Jurkat, Clone E6-1 (cell line): ENCODE data around the gene CTH.
"Not testable (repeated sequence)": the region's sequence is repeated elsewhere in the genome, so short reads cannot be mapped to it uniquely, and the experiment has no call there.

Experiments
- DNase-seq: peaks from one replicate; pipeline ENCODE4 v3.0.0-alpha.2; 2011; ENCODE audit warnings: low read depth, low spot score
- H3K4me3 ChIP-seq: 2 replicates; pipeline ENCODE4 v1.5.1; 2011; ENCODE audit warnings: mild to moderate bottlenecking, low read length, control low read depth, moderate library complexity

CTH gene

DNA sequence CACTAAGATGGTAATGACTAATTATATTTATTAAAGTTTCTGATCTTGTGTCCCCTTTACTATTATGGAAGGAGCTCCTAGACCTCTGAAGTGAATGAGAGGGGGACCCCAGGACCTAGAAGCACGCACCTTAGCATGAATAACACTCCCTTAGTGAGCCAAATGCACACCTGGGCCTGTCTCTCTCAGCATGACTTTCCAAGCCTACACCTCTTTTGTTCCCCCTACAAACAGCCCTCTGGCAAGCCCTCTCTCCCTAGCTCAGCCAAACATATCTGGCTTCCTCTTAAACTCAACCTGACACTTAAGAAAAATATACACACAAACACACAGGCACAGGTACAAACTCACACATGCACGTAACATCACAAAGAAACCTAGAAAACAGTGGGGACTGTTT lies 7.3 kb upstream of the CTH start:
- no peak overlapping the region for H3K4me3 ChIP-seq
- no peak for DNase-seq

GRCh38 chr1:70405780-70406416 lies 5.2 kb upstream of the CTH start:
- no peak for DNase-seq
- no peak overlapping the region for H3K4me3 ChIP-seq

DNA sequence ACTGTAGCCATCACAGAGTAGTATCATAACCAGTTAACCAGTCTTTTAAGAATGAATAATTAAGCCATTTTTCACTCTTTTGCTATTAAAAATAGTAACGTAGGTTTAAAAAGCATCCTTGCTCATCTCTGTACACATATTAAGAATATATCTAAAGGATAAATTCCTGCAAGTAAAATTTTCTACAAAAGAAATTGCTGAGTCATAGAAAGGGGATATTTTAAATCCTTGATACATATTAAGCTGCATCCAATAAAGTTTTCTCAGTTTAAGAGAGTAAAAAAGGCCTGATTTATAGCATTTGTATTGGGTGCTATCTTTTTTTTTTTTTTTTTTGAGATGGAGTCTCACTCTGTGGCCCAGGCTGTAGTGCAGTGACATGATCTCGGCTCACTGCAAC lies 1.9 kb upstream of the CTH start:
- no peak overlapping the region for H3K4me3 ChIP-seq

DNA sequence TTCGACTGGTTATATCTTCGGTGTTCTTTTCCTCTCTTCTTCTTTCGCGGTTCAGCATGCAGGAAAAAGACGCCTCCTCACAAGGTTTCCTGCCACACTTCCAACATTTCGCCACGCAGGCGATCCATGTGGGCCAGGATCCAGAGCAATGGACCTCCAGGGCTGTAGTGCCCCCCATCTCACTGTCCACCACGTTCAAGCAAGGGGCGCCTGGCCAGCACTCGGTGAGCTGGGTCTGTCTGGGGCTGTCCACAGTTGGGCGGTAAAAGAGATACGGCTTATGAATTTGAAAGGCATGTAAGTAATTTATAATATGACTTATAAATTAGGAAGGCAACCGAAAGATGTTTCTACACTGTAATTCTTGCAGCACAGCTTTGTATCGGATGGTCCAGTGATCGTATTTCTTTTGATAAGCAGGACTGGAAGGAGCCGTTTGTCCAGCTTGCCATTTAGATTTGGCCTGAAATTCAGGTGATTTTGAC lies 334 bp downstream of the CTH start:
- no peak for DNase-seq
- H3K4me3 ChIP-seq = peak overlapping the region; percentile 86

More for the DNA sequence above, 1.9 kb upstream of the CTH start:
- DNase-seq = no peak

DNA sequence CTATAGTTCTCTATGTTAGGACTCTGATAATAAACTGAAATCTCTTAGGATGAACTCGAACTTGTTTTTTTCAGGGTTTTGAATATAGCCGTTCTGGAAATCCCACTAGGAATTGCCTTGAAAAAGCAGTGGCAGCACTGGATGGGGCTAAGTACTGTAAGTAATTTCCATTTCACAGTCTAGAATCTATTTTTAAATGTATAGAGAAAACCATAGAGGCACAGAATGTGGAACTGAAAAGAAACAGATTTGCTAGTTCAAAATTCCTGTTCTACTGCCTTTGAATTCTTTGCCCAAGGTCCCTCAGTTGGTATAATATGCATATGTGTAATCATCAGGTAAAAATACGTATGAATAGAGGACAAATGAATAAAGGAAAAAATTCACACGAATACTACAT lies 4.8 kb downstream of the CTH start:
- DNase-seq = no peak
- no peak overlapping the region for H3K4me3 ChIP-seq

- DNase-seq, H3K4me3 ChIP-seq: not testable (repeated sequence)
Measured at GRCh38 chr1:70418973-70419734, 8.1 kb downstream of the CTH start.

DNA sequence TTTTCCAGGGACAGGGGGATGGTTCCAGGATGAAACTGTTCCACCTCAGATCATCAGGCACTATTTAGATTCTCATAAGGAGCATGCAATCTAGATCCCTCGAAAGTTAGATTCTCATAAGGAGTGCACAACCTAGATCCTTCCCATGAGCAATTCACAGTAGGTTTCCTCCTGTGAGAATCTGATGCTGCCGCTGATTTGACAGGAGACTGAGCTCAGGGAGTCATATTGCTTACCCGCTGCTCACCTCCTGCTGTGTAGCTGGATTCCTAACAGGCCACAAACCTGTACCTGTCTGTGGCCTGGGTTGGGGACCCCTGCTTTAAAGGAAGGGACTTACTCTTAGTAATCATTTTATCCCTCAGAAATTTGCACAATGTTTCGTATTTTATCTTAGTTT lies 9.3 kb downstream of the CTH start:
- no peak for DNase-seq

DNA sequence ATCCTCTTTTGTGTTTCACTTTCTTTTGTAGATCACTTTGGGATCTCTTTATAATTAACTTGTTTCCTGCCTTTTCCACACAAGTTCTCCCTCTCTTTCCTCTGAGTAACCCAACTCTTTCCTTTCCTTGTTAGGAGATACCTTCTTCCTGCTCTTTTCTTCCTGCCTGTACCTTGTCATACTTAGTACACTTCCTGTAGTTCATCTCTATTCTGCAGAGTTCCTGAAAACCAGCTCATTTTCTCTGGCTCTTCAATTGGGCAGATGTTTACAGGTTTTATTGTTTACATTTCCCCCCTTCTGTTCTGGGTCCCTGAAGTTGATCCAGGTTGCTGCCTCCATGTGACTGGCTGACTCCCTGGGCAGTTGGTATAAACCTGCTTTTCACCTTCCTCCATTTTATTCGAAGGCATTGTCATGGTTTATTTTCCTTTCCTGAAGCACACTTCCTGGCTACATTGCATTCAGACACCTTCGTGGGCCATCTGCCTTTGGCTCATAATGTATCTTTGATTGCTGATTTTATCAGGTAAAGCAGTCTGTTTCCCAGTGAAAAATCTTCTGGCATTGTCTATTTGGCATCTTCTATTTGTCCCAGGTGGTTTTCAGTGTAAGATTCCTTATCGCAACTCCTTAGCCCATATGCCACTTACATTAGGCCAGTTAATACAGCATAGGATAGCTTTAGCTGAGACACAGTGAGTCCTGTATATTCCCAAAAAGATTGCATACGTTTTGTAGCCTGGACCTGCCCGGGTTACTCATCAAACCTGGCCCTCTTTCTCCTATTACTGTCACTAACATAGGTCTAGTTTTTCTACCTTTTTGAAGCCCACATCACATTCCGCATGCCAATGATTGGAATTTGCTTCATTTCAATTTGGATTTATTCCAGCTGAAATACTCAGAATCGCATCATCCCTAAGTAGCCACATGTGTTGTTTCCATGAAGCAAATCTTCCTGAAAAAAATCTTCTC lies 15.4 kb downstream of the CTH start:
- no peak overlapping the region for H3K4me3 ChIP-seq
- DNase-seq = no peak

More for the DNA sequence above, 9.3 kb downstream of the CTH start:
- no peak overlapping the region for H3K4me3 ChIP-seq

GRCh38 chr1:70427976-70428375 lies 16.9 kb downstream of the CTH start:
- H3K4me3 ChIP-seq = no peak overlapping the region
- DNase-seq = no peak

- no peak for DNase-seq
- no peak overlapping the region for H3K4me3 ChIP-seq
Measured at GRCh38 chr1:70429219-70429618, 18.2 kb downstream of the CTH start.

DNA sequence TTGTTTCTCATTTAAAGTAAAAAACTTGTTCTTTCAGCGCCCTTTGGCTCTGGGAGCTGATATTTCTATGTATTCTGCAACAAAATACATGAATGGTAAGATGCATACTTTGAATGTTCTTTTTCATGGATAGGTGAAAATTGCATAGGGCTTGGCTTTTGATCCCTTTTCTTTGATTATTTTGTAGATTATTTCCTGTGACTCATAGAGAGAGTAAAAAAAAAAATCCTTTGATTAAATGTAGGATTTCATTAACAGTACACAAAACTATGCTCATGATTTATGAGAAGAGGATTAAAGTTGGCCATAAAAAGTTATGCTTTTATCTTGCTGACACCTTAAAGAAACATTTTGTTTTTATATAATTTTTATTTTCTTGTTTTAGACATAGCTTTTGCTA lies 18.7 kb downstream of the CTH start:
- no peak overlapping the region for H3K4me3 ChIP-seq
- DNase-seq = no peak

- no peak overlapping the region for H3K4me3 ChIP-seq
- DNase-seq = no peak
Measured at GRCh38 chr1:70431317-70431716, 20.2 kb downstream of the CTH start.

GRCh38 chr1:70431874-70432273 lies 20.8 kb downstream of the CTH start:
- no peak for DNase-seq
- no peak overlapping the region for H3K4me3 ChIP-seq

DNA sequence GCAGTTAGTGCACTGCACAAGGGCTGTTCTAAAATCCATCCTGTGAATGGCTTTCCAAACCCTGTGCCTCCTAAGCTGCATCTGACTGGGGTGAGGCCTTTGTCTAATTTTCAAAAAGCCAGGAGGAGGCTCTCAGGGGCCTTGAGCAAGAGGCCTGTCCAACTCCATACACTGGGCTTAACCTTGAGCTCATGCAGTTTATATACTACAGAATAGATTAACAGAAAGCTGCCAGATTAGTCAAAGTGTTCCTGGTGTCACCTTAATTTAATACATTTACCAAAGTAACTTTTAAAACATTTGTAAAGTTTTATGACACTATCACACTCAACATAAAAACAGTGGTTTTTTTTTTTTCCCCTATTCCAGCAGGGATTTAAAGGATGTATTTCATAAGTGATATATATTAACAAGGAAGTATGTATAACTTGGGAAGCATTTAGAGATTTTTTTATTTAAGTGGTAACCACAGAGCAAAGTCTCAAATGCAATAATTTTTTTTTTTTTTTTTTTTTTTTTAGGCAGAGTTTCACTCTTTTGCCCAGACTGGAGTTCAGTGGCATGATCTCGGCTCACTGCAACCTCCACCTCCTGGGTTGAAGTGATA lies 23.3 kb downstream of the CTH start:
- DNase-seq = no peak
- H3K4me3 ChIP-seq = no peak overlapping the region

GRCh38 chr1:70436622-70437251 lies 25.7 kb downstream of the CTH start:
- H3K4me3 ChIP-seq = no peak overlapping the region
- no peak for DNase-seq

DNA sequence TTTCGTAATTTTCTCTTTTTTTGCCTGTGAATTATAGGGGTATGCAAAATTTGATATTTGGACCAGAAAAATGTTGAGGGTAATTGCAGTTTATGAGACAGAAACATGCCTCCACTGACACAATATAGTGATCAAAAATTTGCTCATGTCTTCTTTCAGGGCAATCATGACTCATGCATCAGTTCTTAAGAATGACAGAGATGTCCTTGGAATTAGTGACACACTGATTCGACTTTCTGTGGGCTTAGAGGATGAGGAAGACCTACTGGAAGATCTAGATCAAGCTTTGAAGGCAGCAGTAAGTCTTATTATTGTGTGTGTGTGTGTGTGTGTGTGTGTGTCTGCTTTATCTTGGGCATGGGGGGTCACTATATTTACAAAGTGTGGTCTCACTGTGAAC lies 27.5 kb downstream of the CTH start:
- no peak overlapping the region for H3K4me3 ChIP-seq
- DNase-seq = no peak

GRCh38 chr1:70440642-70441391 lies 29.7 kb downstream of the CTH start:
- no peak overlapping the region for H3K4me3 ChIP-seq
- no peak for DNase-seq

- H3K4me3 ChIP-seq = no peak overlapping the region
- no peak for DNase-seq
Measured at GRCh38 chr1:70441392-70442035, 30.4 kb downstream of the CTH start.
